Vagina (tissue), 2 donors: ENCODE measurements around the gene TMEM259.
"Not testable (repeated sequence)": the region's sequence is repeated elsewhere in the genome, so short reads cannot be mapped to it uniquely, and the experiment has no call there.

Experiments used
- POLR2A ChIP-seq, 2 donors: fragments of 450-650 bp; IDR thresholded peaks; one replicate each; pipeline ENCODE4 v1.6.1; 2017; ENCODE audit warnings: antibody characterized with exemption in 2 of 2, mild to moderate bottlenecking in 2 of 2, moderate library complexity in 2 of 2
- TF ChIP-seq, protein P1 (sequence below), 3 experiments: fragments of 450-650 bp in 2 of 3; fragments of 200-600 bp in 1 of 3; sonication (generic) in 1 of 3; IDR thresholded peaks; one replicate each; pipeline ENCODE4 v1.5.1; 2017 to 2019; ENCODE audit warnings: antibody characterized with exemption in 3 of 3, mild to moderate bottlenecking in 2 of 3, moderate library complexity in 2 of 3

DNA sequence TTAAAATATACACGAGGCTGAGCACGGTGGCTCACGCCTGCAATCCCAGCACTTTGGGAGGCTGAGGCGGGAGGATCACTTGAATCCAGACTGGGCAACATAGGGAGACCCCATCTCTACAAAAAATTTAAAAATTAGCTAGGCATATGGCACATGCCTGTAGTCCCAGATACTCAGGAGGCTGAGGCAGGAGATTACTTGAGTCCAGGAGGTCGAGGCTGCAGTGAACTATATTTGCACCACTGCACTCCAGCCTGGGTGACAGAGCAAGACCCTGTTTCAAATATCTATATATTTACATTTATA, 2.9 kb upstream of the TMEM259 start:
- TF ChIP-seq, protein P1, sequence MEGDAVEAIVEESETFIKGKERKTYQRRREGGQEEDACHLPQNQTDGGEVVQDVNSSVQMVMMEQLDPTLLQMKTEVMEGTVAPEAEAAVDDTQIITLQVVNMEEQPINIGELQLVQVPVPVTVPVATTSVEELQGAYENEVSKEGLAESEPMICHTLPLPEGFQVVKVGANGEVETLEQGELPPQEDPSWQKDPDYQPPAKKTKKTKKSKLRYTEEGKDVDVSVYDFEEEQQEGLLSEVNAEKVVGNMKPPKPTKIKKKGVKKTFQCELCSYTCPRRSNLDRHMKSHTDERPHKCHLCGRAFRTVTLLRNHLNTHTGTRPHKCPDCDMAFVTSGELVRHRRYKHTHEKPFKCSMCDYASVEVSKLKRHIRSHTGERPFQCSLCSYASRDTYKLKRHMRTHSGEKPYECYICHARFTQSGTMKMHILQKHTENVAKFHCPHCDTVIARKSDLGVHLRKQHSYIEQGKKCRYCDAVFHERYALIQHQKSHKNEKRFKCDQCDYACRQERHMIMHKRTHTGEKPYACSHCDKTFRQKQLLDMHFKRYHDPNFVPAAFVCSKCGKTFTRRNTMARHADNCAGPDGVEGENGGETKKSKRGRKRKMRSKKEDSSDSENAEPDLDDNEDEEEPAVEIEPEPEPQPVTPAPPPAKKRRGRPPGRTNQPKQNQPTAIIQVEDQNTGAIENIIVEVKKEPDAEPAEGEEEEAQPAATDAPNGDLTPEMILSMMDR (IDR thresholded peaks at IDR 0.05): not testable (repeated sequence)
- TF ChIP-seq POLR2A (IDR thresholded peaks at IDR 0.05): not testable (repeated sequence)
